K562 (cell line): ENCODE measurements around the gene RGL2. TPM values are rescaled to one million over a fixed set of nuclear protein-coding genes. Genes with fewer than 3 reads are reported as not detected.

Source experiments
- HDAC2 ChIP-seq: fragments of 450-650 bp; IDR thresholded peaks from 2 replicates; pipeline ENCODE4 v1.6.1; 2016; ENCODE audit warnings: mild to moderate bottlenecking
- JUN ChIP-seq, 2 experiments: sonication (generic) in 1 of 2; formaldehyde crosslinking in 1 of 2; IDR thresholded peaks; 2 replicates each; pipeline versions ENCODE4 v1.6.1 to v1.8.0; 2012 to 2022; ENCODE audit warnings: borderline replicate concordance in 2 of 2, mild to moderate bottlenecking in 2 of 2, improper control_type of control experiment in 1 of 2, low read depth in 1 of 2, low read length in 1 of 2, missing genetic modification reagents in 1 of 2
- NONO ChIP-seq, 2 experiments: fragments of 200-400 bp in 1 of 2; fragments of 450-650 bp in 1 of 2; formaldehyde crosslinking in 1 of 2; IDR thresholded peaks; 2 replicates each; pipeline ENCODE4 v1.6.1; 2017; ENCODE audit warnings: low read depth in 2 of 2, mild to moderate bottlenecking in 2 of 2, moderate library complexity in 2 of 2, low read length in 1 of 2
- PHTF2 ChIP-seq: fragments of 250-450 bp; sonication (Bioruptor Pico); IDR thresholded peaks from 2 replicates; pipeline ENCODE4 v1.5.0; 2021; ENCODE audit warnings: mild to moderate bottlenecking
- SMAD4 ChIP-seq: fragments of 250-450 bp; sonication (Bioruptor Pico); conservative IDR thresholded peaks from 2 replicates; pipeline ENCODE4 v1.8.0; 2021; ENCODE audit warnings: inconsistent platforms, mild to moderate bottlenecking, moderate library complexity
- SP1 ChIP-seq: sonication (generic); formaldehyde crosslinking; IDR thresholded peaks from 2 replicates; pipeline ENCODE4 v1.8.1; 2022; ENCODE audit warnings: mild to moderate bottlenecking, missing genetic modification reagents
- TBP ChIP-seq: optimal IDR thresholded peaks from 2 replicates; pipeline ENCODE3; 2011; ENCODE audit warnings: low read depth, low read length, improper control_type of control experiment
- TEAD4 ChIP-seq, 2 experiments: sonication (generic) in 1 of 2; formaldehyde crosslinking in 1 of 2; IDR thresholded peaks; 2 replicates each; pipeline versions ENCODE4 v1.6.1 to v1.8.0; 2012 to 2022; ENCODE audit warnings: borderline replicate concordance in 1 of 2, inconsistent platforms in 1 of 2, low read length in 1 of 2, mild to moderate bottlenecking in 1 of 2, missing genetic modification reagents in 1 of 2
- TGIF2 ChIP-seq: sonication (generic); formaldehyde crosslinking; IDR thresholded peaks from 2 replicates; pipeline ENCODE4 v1.8.1; 2022; ENCODE audit warnings: mild to moderate bottlenecking, missing genetic modification reagents, moderate library complexity
- TRIM24 ChIP-seq, 2 experiments: fragments of 450-650 bp; IDR thresholded peaks; 2 replicates each; pipeline ENCODE4 v1.6.1; 2016
- ZNF232 ChIP-seq: sonication (generic); formaldehyde crosslinking; IDR thresholded peaks from 2 replicates; pipeline ENCODE4 v1.8.0; 2022; ENCODE audit warnings: mild to moderate bottlenecking, missing genetic modification reagents
- ZNF282 ChIP-seq: sonication (generic); formaldehyde crosslinking; IDR thresholded peaks from 2 replicates; pipeline ENCODE4 v1.8.1; 2023; ENCODE audit warnings: missing genetic modification reagents
- ZNF398 ChIP-seq: fragments of 250-450 bp; sonication (Bioruptor Pico); IDR thresholded peaks from 2 replicates; pipeline ENCODE4 v1.8.0; 2021; ENCODE audit warnings: moderate library complexity, mild to moderate bottlenecking, inconsistent platforms
- ZSCAN29 ChIP-seq: fragments of 450-650 bp; IDR thresholded peaks from 2 replicates; pipeline ENCODE4 v1.6.1; 2017
- polyA plus RNA-seq, 8 experiments: library from polyadenylated mRNA; depleted of rRNA in 4 of 8; stranded (reverse) in 5 of 8; unstranded in 3 of 8; fragments of >200 nt; fragmentation: Nextera tagmentation in 2 of 8; fragmentation: Illumina TruSeq in 1 of 8; extraction: Ambion mirVana in 2 of 8; extraction: Trizol in 1 of 8; gene quantifications; 2 replicates each; pipeline versions ENCODE4 v1.2.1 to v1.2.3, GENCODE V29; 2011 to 2014; ENCODE audit warnings: inconsistent platforms in 1 of 8, missing spikeins in 1 of 8
- total RNA-seq, 7 experiments: library from RNA; depleted of rRNA in 6 of 7; stranded (reverse); fragments of >200 nt in 6 of 7; fragmentation: Illumina TruSeq in 2 of 7; extraction: Trizol in 2 of 7; gene quantifications; 2 replicates each; pipeline versions ENCODE4 v1.2.1 to v1.2.3, GENCODE V29; 2011 to 2021; ENCODE audit warnings: low replicate concordance in 1 of 7
- TF ChIP-seq, protein P1 (sequence below): sonication (generic); formaldehyde crosslinking; IDR thresholded peaks from 2 replicates; pipeline ENCODE4 v1.5.0; 2020; ENCODE audit warnings: missing genetic modification reagents
- TF ChIP-seq, protein P2 (sequence below): fragments of 450-650 bp; formaldehyde crosslinking; IDR thresholded peaks from 2 replicates; pipeline ENCODE4 v1.4.0; 2020; ENCODE audit warnings: mild to moderate bottlenecking, moderate library complexity
- TF ChIP-seq, protein P3 (sequence below): fragments of 450-650 bp; IDR thresholded peaks from 2 replicates; pipeline ENCODE4 v1.6.1; 2016; ENCODE audit warnings: low read depth, mild to moderate bottlenecking, moderate library complexity
- TF ChIP-seq, protein P4 (sequence below): fragments of 250-450 bp; sonication (Bioruptor Pico); IDR thresholded peaks from 2 replicates; pipeline ENCODE4 v1.5.1; 2021; ENCODE audit warnings: mild to moderate bottlenecking
- TF ChIP-seq, protein P5 (sequence below): sonication (generic); formaldehyde crosslinking; IDR thresholded peaks from 2 replicates; pipeline ENCODE4 v1.8.1; 2022; ENCODE audit warnings: missing genetic modification reagents

Gene RGL2
- total and polyA plus RNA-seq, 9 of the 15 experiments (the other 6 are each of a cell fraction or from before 2014, with no cell fraction given): 1.8 to 57.1 (median 19.5) TPM

GRCh38 chr6:33271468-33272274 lies 27.1 kb downstream of the RGL2 start, which contains the start of the genes RPS18 and VPS52 (continued):
- TF ChIP-seq, protein P1, sequence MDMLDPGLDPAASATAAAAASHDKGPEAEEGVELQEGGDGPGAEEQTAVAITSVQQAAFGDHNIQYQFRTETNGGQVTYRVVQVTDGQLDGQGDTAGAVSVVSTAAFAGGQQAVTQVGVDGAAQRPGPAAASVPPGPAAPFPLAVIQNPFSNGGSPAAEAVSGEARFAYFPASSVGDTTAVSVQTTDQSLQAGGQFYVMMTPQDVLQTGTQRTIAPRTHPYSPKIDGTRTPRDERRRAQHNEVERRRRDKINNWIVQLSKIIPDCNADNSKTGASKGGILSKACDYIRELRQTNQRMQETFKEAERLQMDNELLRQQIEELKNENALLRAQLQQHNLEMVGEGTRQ (CRISPR knock-in tag): no peak
- TF ChIP-seq ZNF282 (CRISPR knock-in tag) (no peak), ZSCAN29 (0 out of 2 replicates have a peak, but pooled peaks have one; percentile 51), HDAC2 (peak; percentile 16; the same call in 1 of the 2 replicates), SMAD4 (CRISPR knock-in tag) (peak; percentile 88), TBP (no peak), TRIM24 (IDR thresholded peaks at IDR 0.05) (peak in 1 of 2 experiments; percentile 100; a peak in 2 of 4 replicates), PHTF2 (CRISPR knock-in tag) (no peak), ZNF398 (CRISPR knock-in tag) (no peak), ZNF232 (peak; percentile 65; the same call in 1 of the 2 replicates), SP1 (peak; percentile 76), TEAD4 (IDR thresholded peaks at IDR 0.05; ENCODE audit: low read length) (peak; percentile 48; the same call in 1 of the 2 replicates), TEAD4 (CRISPR knock-in tag; IDR thresholded peaks at IDR 0.05; ENCODE audit: borderline replicate concordance) (no peak), NONO (IDR thresholded peaks at IDR 0.05; ENCODE audit: low read depth in 2 of 2, low read length in 1 of 2) (peak; percentile 46 to 71; a peak in 3 of 4 replicates), JUN (IDR thresholded peaks at IDR 0.05; ENCODE audit: borderline replicate concordance, low read depth, low read length) (peak; percentile 74; the same call in 1 of the 2 replicates), JUN (CRISPR knock-in tag; IDR thresholded peaks at IDR 0.05; ENCODE audit: borderline replicate concordance) (0 out of 2 replicates have a peak, but pooled peaks have one; percentile 26), TGIF2 (CRISPR knock-in tag) (no peak; the same call in 1 of the 2 replicates)
- TF ChIP-seq, protein P2, sequence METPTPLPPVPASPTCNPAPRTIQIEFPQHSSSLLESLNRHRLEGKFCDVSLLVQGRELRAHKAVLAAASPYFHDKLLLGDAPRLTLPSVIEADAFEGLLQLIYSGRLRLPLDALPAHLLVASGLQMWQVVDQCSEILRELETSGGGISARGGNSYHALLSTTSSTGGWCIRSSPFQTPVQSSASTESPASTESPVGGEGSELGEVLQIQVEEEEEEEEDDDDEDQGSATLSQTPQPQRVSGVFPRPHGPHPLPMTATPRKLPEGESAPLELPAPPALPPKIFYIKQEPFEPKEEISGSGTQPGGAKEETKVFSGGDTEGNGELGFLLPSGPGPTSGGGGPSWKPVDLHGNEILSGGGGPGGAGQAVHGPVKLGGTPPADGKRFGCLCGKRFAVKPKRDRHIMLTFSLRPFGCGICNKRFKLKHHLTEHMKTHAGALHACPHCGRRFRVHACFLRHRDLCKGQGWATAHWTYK (CRISPR knock-in tag): peak; percentile 72
- TF ChIP-seq, protein P3, sequence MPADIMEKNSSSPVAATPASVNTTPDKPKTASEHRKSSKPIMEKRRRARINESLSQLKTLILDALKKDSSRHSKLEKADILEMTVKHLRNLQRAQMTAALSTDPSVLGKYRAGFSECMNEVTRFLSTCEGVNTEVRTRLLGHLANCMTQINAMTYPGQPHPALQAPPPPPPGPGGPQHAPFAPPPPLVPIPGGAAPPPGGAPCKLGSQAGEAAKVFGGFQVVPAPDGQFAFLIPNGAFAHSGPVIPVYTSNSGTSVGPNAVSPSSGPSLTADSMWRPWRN: no peak
- TF ChIP-seq, protein P4, sequence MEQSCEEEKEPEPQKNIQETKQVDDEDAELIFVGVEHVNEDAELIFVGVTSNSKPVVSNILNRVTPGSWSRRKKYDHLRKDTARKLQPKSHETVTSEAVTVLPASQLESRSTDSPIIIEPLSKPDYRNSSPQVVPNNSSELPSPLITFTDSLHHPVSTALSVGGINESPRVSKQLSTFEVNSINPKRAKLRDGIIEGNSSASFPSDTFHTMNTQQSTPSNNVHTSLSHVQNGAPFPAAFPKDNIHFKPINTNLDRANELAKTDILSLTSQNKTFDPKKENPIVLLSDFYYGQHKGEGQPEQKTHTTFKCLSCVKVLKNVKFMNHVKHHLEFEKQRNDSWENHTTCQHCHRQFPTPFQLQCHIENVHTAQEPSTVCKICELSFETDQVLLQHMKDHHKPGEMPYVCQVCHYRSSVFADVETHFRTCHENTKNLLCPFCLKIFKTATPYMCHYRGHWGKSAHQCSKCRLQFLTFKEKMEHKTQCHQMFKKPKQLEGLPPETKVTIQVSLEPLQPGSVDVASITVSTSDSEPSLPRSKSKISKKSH (CRISPR knock-in tag): no peak
- TF ChIP-seq, protein P5, sequence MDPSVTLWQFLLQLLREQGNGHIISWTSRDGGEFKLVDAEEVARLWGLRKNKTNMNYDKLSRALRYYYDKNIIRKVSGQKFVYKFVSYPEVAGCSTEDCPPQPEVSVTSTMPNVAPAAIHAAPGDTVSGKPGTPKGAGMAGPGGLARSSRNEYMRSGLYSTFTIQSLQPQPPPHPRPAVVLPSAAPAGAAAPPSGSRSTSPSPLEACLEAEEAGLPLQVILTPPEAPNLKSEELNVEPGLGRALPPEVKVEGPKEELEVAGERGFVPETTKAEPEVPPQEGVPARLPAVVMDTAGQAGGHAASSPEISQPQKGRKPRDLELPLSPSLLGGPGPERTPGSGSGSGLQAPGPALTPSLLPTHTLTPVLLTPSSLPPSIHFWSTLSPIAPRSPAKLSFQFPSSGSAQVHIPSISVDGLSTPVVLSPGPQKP (CRISPR knock-in tag): no peak
